HFF-Myc (cell line): ENCODE data around the gene SHROOM3.

Experiments used
- DNase-seq: peaks from one replicate; pipeline ENCODE4 v3.0.0-alpha.2; 2011; ENCODE audit warnings: low read depth; ENCODE audit errors: extremely low read depth
- H3K4me3 ChIP-seq: replicated peaks from 2 replicates; pipeline ENCODE4 v1.5.1; 2011; ENCODE audit warnings: low read depth, mild to moderate bottlenecking, control low read depth, low read length
- CTCF ChIP-seq: IDR thresholded peaks from 2 replicates; pipeline ENCODE4 v1.5.1; 2012; ENCODE audit warnings: mild to moderate bottlenecking, low read depth, low read length, control low read depth; ENCODE audit errors: missing control alignments

SHROOM3 gene

GRCh38 chr4:76712564-76712963 is 277.5 kb downstream of the SHROOM3 start:
- no peak for DNase-seq
- no peak overlapping the region for H3K4me3 ChIP-seq
- no peak for TF ChIP-seq CTCF

- TF ChIP-seq CTCF: no peak
- no peak overlapping the region for H3K4me3 ChIP-seq
- DNase-seq: no peak
Observed at GRCh38 chr4:76714226-76714625, 279.2 kb downstream of the SHROOM3 start.

DNA sequence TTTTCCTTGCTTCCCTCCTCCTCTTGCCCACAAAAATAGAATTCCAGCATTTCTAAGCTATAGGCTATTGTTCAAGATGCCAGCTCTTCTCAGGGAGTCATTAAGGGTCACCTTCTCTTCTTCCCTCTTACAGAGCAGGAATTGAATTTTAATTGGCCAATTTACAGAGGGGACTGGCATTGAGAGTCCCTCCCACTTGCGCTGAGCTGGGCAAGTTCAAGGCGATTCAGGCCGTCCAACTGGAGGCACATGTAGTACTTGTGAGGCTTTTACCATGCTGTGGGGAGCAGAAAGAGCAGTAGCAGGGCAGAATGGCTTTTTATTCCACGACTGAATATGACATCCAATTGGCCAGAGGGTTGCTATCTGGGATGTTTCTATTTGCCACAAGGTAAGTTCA is 281.0 kb downstream of the SHROOM3 start:
- TF ChIP-seq CTCF: no peak
- no peak overlapping the region for H3K4me3 ChIP-seq
- no peak for DNase-seq

GRCh38 chr4:76716658-76717057 is 281.6 kb downstream of the SHROOM3 start:
- DNase-seq: no peak
- TF ChIP-seq CTCF: no peak
- no peak overlapping the region for H3K4me3 ChIP-seq

DNA sequence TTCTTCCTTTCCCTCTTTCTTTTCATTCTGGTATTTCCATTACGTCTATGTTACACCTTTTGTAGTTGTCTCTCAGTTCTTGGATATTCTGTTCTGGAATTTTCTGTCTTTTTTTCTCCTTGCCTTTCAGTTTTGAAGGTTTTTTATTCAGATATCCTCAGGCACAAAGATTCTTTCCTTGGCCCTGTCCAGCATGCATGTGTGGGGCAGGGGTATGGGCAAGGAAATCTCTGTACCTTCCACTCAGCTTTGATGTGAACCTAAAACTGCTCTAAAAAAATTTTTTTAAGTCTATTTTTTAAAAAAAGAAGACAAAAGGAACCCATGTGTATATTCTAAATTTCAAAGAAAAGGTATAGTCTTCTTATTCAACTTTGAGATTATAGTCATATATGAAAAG is 282.4 kb downstream of the SHROOM3 start:
- no peak overlapping the region for H3K4me3 ChIP-seq
- no peak for TF ChIP-seq CTCF
- DNase-seq: no peak

DNA sequence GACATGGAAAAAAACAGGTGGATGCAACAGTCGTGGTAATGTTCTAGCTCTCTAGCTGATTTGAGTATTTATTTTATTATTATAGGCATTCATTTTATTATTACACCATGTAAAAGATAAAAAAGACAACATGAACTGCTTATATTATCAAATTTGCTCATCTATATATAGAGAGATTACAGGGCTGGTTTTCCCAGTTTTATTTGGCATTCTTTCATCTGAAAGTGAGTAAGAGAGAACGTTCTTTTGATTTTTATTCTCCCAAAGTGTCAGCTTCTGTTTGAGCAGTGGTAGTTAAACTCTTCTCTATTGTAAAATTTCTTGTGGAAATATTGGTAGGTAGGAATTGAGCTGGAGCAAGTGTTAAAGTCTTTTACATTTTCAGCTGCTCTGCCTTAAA is 283.0 kb downstream of the SHROOM3 start:
- DNase-seq: no peak
- no peak overlapping the region for H3K4me3 ChIP-seq

More for the DNA sequence above, 283.0 kb downstream of the SHROOM3 start:
- no peak for TF ChIP-seq CTCF
